Karpas-422 (cell line): ENCODE measurements around the gene EFR3B. TPM values are rescaled to one million over a fixed set of nuclear protein-coding genes. Genes with fewer than 3 reads are reported as not detected.

Experiments used
- DNase-seq: peaks from one replicate; pipeline ENCODE4 v3.0.0-alpha.2; 2015
- H2AFZ ChIP-seq: fragments of 200-600 bp; sonication (generic); 2 replicates; pipeline ENCODE4 v1.6.1; 2014; ENCODE audit warnings: antibody characterized with exemption, low read length, mixed read lengths
- H3K27ac ChIP-seq: fragments of 200-600 bp; sonication (generic); 2 replicates; pipeline ENCODE4 v1.5.1; 2014; ENCODE audit warnings: mild to moderate bottlenecking, low read length, moderate library complexity
- H3K27me3 ChIP-seq: fragments of 200-600 bp; sonication (generic); 2 replicates; pipeline ENCODE4 v1.6.1; 2014; ENCODE audit warnings: low read length, mixed read lengths
- H3K36me3 ChIP-seq: fragments of 200-600 bp; sonication (generic); 2 replicates; pipeline ENCODE4 v1.6.1; 2014; ENCODE audit warnings: low read length, mixed read lengths; ENCODE audit not compliant: insufficient read depth
- H3K4me1 ChIP-seq: fragments of 200-600 bp; sonication (generic); 2 replicates; pipeline ENCODE4 v1.6.1; 2014; ENCODE audit warnings: mild to moderate bottlenecking, low read length, mixed read lengths
- H3K4me2 ChIP-seq: fragments of 200-600 bp; sonication (generic); 2 replicates; pipeline ENCODE4 v1.6.1; 2014; ENCODE audit warnings: low read length, low read depth, mild to moderate bottlenecking; ENCODE audit not compliant: poor library complexity, severe bottlenecking
- H3K4me3 ChIP-seq: fragments of 200-600 bp; sonication (generic); 2 replicates; pipeline ENCODE4 v1.5.1; 2014; ENCODE audit warnings: mild to moderate bottlenecking, antibody characterized with exemption, low read length, mixed read lengths
- H3K79me2 ChIP-seq: fragments of 200-600 bp; sonication (generic); 2 replicates; pipeline ENCODE4 v1.6.1; 2014; ENCODE audit warnings: mild to moderate bottlenecking, low read length, mixed read lengths
- H3K9ac ChIP-seq: fragments of 200-600 bp; sonication (generic); 2 replicates; pipeline ENCODE4 v1.6.0; 2014; ENCODE audit warnings: low read length
- H3K9me2 ChIP-seq: fragments of 200-600 bp; sonication (generic), shearing (Covaris generic); replicated peaks from 2 replicates; pipeline ENCODE4 v1.6.0; 2014; ENCODE audit warnings: mild to moderate bottlenecking, low read length, moderate library complexity; ENCODE audit not compliant: insufficient read depth
- H3K9me3 ChIP-seq: fragments of 300-700, 200-600 bp; sonication (generic); 2 replicates; pipeline ENCODE4 v1.6.1; 2014; ENCODE audit warnings: low read length, mixed read lengths
- H4K20me1 ChIP-seq: fragments of 200-600 bp; sonication (generic); 2 replicates; pipeline ENCODE4 v1.6.1; 2014; ENCODE audit warnings: mild to moderate bottlenecking, antibody characterized with exemption, low read length, low read depth; ENCODE audit not compliant: insufficient read depth
- total RNA-seq: library from RNA; depleted of rRNA; stranded (reverse); fragments of >200 nt; shearing (Covaris generic); gene quantifications from 2 replicates; pipeline ENCODE4 v1.2.3, GENCODE V29; 2014; ENCODE audit warnings: low replicate concordance

The EFR3B gene
- total RNA-seq, 1 experiment from 2014 or later: 0.22 TPM

- no peaks in the 10 kb centered on the region for H3K36me3 ChIP-seq
- DNase-seq: no peak
- H3K9ac ChIP-seq: no peak overlapping the region
Measured at GRCh38 chr2:25178976-25179375, 137.1 kb downstream of the EFR3B start.

GRCh38 chr2:25184254-25184653 is 142.4 kb downstream of the EFR3B start:
- no peak overlapping the region for H3K27ac ChIP-seq
- no peak overlapping the region for H3K9ac ChIP-seq
- H3K36me3 ChIP-seq: no peaks in the 10 kb centered on the region
- no peaks in the 10 kb centered on the region for H3K9me2 ChIP-seq
- no peaks in the 10 kb centered on the region for H3K79me2 ChIP-seq
- no peak overlapping the region for H2AFZ ChIP-seq
- H3K27me3 ChIP-seq: no peaks in the 10 kb centered on the region
- H3K9me3 ChIP-seq: no peaks in the 10 kb centered on the region
- H3K4me2 ChIP-seq: no peak overlapping the region
- H4K20me1 ChIP-seq: no peaks in the 10 kb centered on the region
- no peak for DNase-seq
- no peak overlapping the region for H3K4me3 ChIP-seq
- H3K4me1 ChIP-seq: no peaks in the 10 kb centered on the region

More at GRCh38 chr2:25178976-25179375, 137.1 kb downstream of the EFR3B start:
- H3K4me1 ChIP-seq: no peaks in the 10 kb centered on the region
- no peak overlapping the region for H2AFZ ChIP-seq
- H3K4me3 ChIP-seq: no peak overlapping the region
- no peaks in the 10 kb centered on the region for H3K9me2 ChIP-seq
- no peaks in the 10 kb centered on the region for H3K27me3 ChIP-seq
- no peak overlapping the region for H3K4me2 ChIP-seq
- H3K9me3 ChIP-seq: no peaks in the 10 kb centered on the region
- H4K20me1 ChIP-seq: no peaks in the 10 kb centered on the region
- H3K79me2 ChIP-seq: no peaks in the 10 kb centered on the region
- H3K27ac ChIP-seq: no peak overlapping the region

GRCh38 chr2:25187729-25188350 is 146.0 kb downstream of the EFR3B start:
- H2AFZ ChIP-seq: no peak overlapping the region
- no peaks in the 10 kb centered on the region; the same call in 1 of the 2 replicates for H3K4me1 ChIP-seq
- no peaks in the 10 kb centered on the region for H3K9me2 ChIP-seq
- no peak overlapping the region for H3K27ac ChIP-seq
- no peaks in the 10 kb centered on the region for H3K9me3 ChIP-seq
- H3K4me3 ChIP-seq: no peak overlapping the region
- no peak for DNase-seq
- no peaks in the 10 kb centered on the region for H3K27me3 ChIP-seq
- no peaks in the 10 kb centered on the region for H4K20me1 ChIP-seq
- H3K79me2 ChIP-seq: no peaks in the 10 kb centered on the region
- H3K36me3 ChIP-seq: no peaks in the 10 kb centered on the region
- H3K9ac ChIP-seq: no peak overlapping the region
- no peak overlapping the region for H3K4me2 ChIP-seq

DNA sequence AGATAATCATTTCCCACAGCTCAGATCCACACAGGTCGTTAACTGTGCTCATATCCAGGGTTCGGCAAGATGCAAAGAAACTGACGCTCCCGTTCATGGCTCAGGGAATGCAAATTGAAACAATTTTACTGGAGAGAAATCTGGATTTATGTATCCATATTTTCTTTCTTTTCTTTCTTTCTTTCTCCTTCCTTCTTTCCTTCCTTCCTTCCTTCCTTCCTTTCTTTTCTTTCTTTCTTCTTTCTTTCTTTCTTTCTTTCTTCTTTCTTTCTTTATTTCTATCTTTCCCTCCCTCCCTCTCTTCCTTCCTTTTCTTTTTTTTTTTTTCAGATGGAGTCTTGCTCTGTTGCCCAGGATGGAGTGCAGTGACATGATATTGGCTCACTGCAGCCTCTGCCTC is 146.5 kb downstream of the EFR3B start:
- Histone ChIP-seq H3K4me1 (no peaks in the 10 kb centered on the region; the same call in 1 of the 2 replicates), H3K9me2 (no peaks in the 10 kb centered on the region), H3K36me3 (no peaks in the 10 kb centered on the region), H3K4me3 (no peak overlapping the region), H3K27me3 (no peaks in the 10 kb centered on the region), H4K20me1 (no peaks in the 10 kb centered on the region), H3K9me3 (no peaks in the 10 kb centered on the region), H3K27ac (no peak overlapping the region), H3K9ac (no peak overlapping the region), H3K79me2 (no peaks in the 10 kb centered on the region), H3K4me2 (no peak overlapping the region), H2AFZ (no peak overlapping the region)
- no peak for DNase-seq

DNA sequence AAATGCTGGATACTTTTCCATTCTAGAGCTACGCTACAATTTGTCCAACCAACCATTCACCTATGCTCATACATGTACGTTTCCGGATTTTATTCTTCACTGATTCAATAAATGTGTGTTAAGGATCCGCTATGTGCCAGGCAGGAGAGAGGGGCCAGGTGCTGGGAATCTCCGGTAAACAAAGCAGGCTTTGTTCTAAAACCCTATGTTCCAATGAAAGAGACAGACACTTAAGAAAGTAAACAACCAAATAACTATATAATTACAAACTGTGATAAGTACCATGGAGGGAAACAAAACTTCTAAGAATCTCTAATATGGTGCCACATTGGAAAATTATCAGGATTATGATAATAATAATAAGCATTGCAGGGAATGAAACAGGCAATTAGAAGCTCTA is 148.7 kb downstream of the EFR3B start:
- Histone ChIP-seq H3K27me3 (no peaks in the 10 kb centered on the region), H3K27ac (no peak overlapping the region), H4K20me1 (no peaks in the 10 kb centered on the region), H3K9me3 (no peaks in the 10 kb centered on the region), H3K9ac (no peak overlapping the region), H3K36me3 (no peaks in the 10 kb centered on the region), H3K4me1 (no peaks in the 10 kb centered on the region; the same call in 1 of the 2 replicates), H2AFZ (no peak overlapping the region), H3K4me2 (no peak overlapping the region), H3K9me2 (no peaks in the 10 kb centered on the region), H3K4me3 (no peak overlapping the region), H3K79me2 (no peaks in the 10 kb centered on the region)
- DNase-seq: no peak

- Histone ChIP-seq H3K27me3 (no peaks in the 10 kb centered on the region), H3K4me3 (no peak overlapping the region), H3K9me2 (no peaks in the 10 kb centered on the region), H3K4me2 (no peak overlapping the region), H3K27ac (no peak overlapping the region), H3K4me1 (no peaks in the 10 kb centered on the region; the same call in 1 of the 2 replicates), H2AFZ (no peak overlapping the region), H3K79me2 (no peaks in the 10 kb centered on the region), H4K20me1 (no peaks in the 10 kb centered on the region), H3K9me3 (no peaks in the 10 kb centered on the region), H3K9ac (no peak overlapping the region), H3K36me3 (no peaks in the 10 kb centered on the region)
- DNase-seq: no peak
Measured at GRCh38 chr2:25194576-25195122, 152.8 kb downstream of the EFR3B start.

DNA sequence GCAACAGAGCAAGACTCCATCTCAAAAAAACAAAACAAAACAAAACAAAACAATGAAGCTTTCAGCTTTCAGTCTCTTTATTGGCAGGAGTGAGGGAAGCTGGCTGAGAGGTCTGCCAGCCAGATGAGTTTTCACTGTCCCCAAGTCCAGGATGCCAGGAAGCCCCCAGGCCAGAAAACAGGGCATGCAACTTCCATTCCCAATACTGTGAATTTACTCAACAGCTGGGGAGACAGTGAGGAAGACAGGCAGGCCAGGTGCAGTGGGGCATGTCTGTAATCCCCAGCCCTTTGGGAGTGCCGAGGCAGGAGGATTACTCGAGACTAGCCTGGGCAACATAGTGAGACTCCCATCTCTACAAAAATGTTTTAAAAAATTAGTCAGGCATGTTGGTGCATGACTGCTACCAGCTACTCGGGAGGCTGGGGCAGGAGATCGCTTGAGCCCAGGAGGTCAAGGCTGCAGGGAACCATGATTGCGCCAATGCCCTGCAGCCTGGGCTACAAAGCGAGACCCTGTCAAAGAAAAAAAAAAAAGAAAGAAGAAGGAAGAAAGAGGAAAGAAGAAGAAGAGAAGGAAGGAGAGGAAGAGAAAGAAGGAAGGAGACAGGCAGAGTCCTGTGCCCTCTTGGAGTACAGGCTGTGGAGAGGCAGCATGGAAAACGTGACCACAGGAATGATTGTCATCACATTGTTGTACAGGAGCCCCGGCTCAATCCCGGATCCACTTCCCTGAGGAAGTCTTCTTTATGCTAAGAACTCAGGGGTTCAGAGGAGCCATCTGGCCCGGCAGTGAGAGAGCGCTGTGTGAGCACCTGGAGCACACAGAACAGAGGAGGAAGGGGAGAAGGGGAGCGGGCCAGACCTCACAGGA is 155.7 kb downstream of the EFR3B start:
- DNase-seq: no peak

DNA sequence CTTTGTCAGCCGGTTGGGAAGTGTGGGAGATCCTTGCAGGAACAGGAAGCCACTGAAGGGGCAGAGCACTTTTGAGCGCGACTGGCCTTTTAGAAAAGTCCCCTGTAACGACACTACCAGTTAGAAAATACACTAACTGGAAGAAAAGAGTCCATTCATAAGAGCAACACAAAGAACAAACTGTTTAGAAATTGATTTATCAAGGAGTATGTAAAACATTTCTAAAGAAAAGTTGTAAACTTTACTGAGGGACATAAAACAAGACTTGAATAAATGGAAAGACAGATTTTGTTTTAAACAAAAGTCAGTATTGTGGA is 156.3 kb downstream of the EFR3B start:
- Histone ChIP-seq H3K27me3 (no peaks in the 10 kb centered on the region), H3K9me2 (no peaks in the 10 kb centered on the region), H3K4me1 (no peaks in the 10 kb centered on the region), H3K36me3 (no peaks in the 10 kb centered on the region), H3K79me2 (no peaks in the 10 kb centered on the region), H3K4me3 (no peak overlapping the region), H2AFZ (no peak overlapping the region), H3K27ac (no peak overlapping the region), H3K9me3 (no peaks in the 10 kb centered on the region), H4K20me1 (no peaks in the 10 kb centered on the region), H3K4me2 (no peak overlapping the region), H3K9ac (no peak overlapping the region)
- no peak for DNase-seq

More for the DNA sequence above, 155.7 kb downstream of the EFR3B start:
- Histone ChIP-seq H4K20me1 (no peaks in the 10 kb centered on the region), H3K36me3 (no peaks in the 10 kb centered on the region), H2AFZ (no peak overlapping the region), H3K9me3 (no peaks in the 10 kb centered on the region), H3K27me3 (no peaks in the 10 kb centered on the region), H3K9ac (no peak overlapping the region), H3K4me2 (no peak overlapping the region), H3K79me2 (no peaks in the 10 kb centered on the region), H3K4me3 (no peak overlapping the region), H3K4me1 (no peaks in the 10 kb centered on the region), H3K27ac (no peak overlapping the region), H3K9me2 (no peaks in the 10 kb centered on the region)
